Stimulated activated CD4-positive, alpha-beta T cell treated with anti-CD3 and anti-CD28 coated beads, Interleukin-1b, Interleukin-23, amount 100 ng/mL, for 24 hours (primary cell): ENCODE data around the gene SYTL2.
A peak's percentile ranks its signal among the peaks of the same experiment; 100 is the strongest.

Source experiments
- DNase-seq, 4 experiments: peaks; one replicate each; pipeline ENCODE4 v3.0.0-alpha.2; 2020; ENCODE audit warnings: low read depth in 4 of 4, low spot score in 1 of 4

Gene SYTL2

DNA sequence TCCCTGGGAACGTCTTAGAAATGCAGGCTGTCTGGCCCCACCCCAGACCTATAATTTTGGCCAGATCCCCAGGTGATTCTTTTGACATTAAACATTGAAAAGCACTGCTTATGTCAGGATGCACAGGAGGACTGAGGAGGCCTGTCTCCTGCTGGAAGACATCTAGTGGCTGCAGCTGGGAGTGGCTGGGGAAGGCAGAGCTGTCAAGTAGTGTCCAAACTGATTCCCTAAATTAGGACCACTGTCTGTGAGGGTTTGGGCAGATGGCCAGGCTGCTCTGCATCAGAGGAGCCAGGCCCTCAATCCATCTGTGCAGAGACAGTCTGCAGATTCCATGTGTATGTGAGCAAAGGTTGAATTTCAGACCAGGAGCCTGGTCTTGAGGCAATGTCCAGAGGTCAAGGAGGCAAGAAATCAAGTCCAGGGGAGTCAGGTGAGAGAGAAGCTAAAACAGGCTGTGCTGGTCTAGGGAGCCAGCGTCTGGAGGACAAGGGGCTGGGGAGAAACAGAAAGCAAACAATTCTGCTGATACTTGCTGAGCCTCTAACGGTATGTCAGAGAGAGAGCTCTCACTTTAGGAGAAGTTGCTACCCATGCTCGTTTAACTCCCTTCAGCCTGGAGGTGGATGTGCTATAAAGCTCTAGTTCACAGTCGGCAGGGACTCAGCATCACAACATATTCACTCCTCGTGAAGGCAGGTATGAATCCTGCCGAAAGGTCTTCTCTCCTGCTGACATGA lies 15.3 kb upstream of the SYTL2 start:
- DNase-seq = no peak

GRCh38 chr11:85825616-85826015 lies 14.7 kb upstream of the SYTL2 start:
- no peak for DNase-seq

GRCh38 chr11:85823816-85824215 lies 12.9 kb upstream of the SYTL2 start:
- peak in 1 of 4 experiments; percentile 21 for DNase-seq

DNA sequence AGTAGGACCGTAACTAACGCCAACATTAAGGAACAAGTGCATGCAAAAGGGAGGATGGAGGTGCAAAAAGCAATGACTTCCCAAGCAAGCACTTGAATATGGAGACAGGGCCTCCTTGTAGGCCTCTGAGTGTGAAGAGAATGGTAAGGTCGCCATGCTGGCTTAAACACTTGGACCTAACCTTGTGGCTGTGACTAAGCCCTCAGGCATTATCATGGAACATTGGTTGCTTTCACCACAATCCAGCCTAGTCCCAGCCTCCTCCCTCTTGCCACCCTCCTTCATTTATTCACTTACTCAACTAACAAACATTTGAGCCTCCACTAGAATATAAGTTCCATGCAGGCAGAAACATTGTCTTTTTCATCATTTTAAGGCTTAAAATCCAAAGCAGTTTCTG lies 11.9 kb upstream of the SYTL2 start:
- DNase-seq = no peak

DNA sequence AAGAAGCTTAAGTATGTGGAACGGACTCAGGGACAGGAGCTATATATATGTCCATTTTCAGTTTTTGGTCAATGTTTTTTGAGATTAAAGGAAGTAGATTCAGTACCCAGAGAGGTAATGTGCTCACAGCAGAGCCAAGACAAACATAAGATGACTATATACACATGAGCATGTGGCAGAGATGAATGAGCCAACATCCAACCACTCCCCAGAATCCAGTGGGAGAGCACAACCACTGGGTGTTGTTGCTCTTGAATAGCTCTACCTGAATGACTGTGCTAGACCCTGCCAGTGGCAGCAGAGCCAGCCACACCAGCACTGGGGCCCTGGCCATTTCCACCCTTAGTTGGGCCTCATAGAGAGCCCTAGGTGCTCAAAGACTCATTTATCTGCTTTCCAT lies 10.7 kb upstream of the SYTL2 start:
- DNase-seq = no peak

DNA sequence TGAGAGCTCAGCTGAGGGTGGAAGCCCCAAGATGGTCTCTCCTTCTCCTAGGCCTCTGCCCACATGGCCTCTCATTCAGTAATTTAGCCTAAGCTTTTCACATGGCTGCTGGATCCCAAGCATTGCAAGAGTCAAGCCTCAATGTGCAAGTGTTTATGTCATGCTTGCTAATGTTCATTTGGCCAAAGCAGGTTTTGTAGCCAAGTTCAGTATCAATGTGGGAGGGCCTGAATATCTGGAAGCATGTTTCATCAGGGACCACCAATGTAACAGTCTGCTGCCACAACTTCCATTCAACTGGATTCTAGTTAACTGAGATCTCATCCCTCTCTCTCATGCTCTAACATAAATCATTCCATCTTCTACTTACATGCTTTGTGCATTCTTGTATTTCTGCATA lies 8.5 kb upstream of the SYTL2 start:
- DNase-seq = no peak

DNA sequence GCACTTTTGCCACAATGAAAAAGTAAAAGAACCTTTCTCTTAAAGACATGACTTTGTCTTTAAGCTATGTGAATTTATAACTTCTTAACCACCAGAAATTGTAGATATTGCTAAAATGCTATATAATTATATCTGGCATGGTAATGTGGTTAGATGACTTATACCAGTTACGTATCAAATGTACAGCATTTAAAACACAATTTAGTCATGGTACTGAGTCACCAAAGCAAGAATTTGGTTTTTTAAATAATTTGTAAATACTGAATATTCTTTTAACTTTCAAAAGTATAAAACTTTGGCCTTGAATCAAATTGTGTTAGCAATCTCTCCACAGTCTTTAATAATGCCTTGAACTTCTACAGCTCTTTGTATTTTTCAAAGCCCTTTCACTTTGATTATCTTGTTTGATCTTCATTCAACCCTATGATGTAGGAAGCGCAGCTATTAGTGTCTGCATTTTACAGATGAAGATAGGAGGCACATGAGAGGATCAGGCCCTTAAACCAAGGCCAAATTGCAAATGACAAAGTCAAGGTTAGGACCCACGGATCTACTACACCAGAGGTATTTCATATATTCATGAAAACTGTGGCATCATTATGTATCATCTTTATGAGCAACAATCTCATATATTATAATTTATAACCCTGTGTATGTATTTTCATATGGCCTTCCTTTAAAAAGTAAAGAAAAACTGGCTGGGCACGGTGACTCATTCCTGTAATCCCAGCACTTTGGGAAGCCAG lies 4.4 kb upstream of the SYTL2 start:
- DNase-seq = no peak

GRCh38 chr11:85813721-85814120 lies 2.8 kb upstream of the SYTL2 start:
- DNase-seq = no peak

- DNase-seq = no peak
Measured at GRCh38 chr11:85811624-85812023, 683 bp upstream of the SYTL2 start.

GRCh38 chr11:85810521-85810870 lies 445 bp downstream of the SYTL2 start:
- DNase-seq = no peak

DNA sequence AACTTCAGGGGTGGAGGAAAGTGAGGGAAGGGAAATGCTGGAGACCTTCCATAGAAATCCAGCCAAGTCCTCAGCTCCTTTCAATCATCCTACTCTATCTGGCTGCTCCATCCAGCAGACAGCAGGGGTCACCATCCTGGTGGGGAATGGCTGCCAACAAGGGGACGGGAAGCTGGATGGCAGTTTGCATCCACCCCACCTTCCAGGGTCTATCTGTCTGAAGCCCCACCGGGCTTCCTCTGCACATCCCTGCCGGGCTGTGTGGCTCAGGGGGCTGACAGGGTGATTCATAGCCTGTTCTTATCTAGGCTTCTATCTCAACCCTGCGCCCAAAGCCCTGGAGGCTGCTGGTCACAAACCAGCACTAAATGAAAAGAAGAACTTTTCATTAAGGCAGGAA lies 1.1 kb downstream of the SYTL2 start:
- DNase-seq = no peak

GRCh38 chr11:85809191-85809590 lies 1.8 kb downstream of the SYTL2 start:
- DNase-seq = no peak

DNA sequence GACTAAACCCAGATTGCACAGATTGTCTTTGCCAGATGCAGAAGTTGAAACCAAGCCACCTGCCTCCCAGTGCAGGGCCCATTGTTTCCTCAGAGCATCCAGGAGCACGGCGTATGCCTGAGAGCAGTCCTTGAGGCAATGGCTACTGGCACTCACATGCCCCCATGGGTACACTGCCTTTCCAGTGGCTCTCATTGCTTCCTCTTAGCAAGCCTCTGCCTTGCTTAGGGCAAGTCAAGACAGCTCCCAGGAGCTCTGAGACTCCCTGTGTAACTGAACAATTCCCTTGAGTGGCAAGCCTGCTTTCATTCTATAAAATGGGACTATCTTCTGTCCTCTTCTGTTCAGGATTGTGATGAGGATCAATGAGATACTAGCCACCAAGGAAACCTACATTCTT lies 4.1 kb downstream of the SYTL2 start:
- no peak for DNase-seq

GRCh38 chr11:85806016-85806415 lies 4.9 kb downstream of the SYTL2 start:
- no peak for DNase-seq

- DNase-seq = no peak
Measured at GRCh38 chr11:85805387-85805786, 5.6 kb downstream of the SYTL2 start.

- no peak for DNase-seq
Measured at GRCh38 chr11:85803920-85804319, 7.0 kb downstream of the SYTL2 start.

GRCh38 chr11:85803303-85803702 lies 7.6 kb downstream of the SYTL2 start:
- DNase-seq = no peak

GRCh38 chr11:85801527-85801926 lies 9.4 kb downstream of the SYTL2 start:
- DNase-seq = no peak

DNA sequence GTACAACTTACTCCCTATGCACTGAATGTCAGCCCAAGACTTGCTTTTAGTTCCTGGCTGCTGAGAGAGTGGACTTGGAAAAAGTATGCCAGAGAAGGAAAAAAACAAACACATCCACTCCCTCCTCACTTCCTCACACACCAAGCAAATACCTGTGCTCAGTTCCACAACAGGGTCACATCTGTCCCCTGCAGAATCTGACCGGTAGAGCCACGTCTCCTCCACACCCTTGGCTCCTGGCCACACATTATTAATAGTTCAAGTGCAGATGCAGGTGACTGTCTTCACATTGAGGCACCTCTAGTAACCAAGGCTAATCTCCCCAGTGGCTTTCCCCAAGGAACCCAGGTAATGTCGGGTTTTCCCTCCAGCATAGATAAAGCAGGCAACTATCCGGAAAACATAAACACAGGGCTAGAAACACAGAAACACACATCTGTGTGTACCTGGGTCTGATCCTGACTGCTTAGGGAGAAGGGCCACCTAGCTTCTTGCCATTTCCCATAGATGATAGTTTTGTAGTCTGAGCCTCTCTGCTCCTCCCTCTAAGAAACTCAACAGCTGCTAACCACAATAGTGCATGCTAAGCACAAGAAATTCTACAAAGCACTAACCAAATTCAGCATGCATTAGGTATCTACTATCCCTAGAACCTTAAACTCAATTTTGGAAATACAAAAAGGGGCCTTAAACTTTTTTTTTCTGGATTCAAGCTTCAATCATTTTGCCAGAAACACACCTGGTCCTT lies 10.2 kb downstream of the SYTL2 start:
- no peak for DNase-seq

GRCh38 chr11:85799142-85799541 lies 11.8 kb downstream of the SYTL2 start:
- no peak for DNase-seq

DNA sequence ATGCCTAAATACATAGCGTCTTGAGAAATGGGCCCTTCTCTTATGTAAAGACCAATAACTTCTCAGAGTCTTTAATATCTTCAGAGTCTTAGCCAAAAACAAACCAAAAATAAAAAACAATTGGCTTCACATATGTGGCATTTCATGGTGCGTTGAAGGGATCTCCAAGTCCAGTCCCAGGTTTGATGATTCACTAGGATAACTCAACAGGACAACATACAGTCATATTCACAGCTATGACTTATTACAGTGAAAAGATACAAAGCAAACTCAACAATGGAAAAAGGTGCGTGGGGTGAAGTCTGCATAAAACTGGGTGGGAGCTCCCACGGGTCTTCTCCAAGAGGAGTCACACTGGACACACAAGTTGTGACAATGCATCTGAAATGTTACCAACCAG lies 12.6 kb downstream of the SYTL2 start:
- DNase-seq = no peak
